OCI-LY1 (cell line): ENCODE data around the gene PLXNA3.

ENCODE experiments used
- H2AFZ ChIP-seq: fragments of 200-600 bp; sonication (generic), shearing (Covaris generic); 2 replicates; pipeline ENCODE4 v1.6.0; 2014; ENCODE audit warnings: antibody characterized with exemption, mild to moderate bottlenecking, low read length
- H3F3A ChIP-seq: fragments of 200-600 bp; sonication (generic), shearing (Covaris generic); 2 replicates; pipeline ENCODE4 v1.6.0; 2014; ENCODE audit warnings: mild to moderate bottlenecking, antibody characterized with exemption, low read length, moderate library complexity; ENCODE audit not compliant: insufficient read depth
- H3K27ac ChIP-seq: fragments of 200-600 bp; sonication (generic); 2 replicates; pipeline ENCODE4 v1.5.1; 2014; ENCODE audit warnings: low read length, mixed run types, mild to moderate bottlenecking, low read depth; ENCODE audit not compliant: poor library complexity, severe bottlenecking
- H3K27me3 ChIP-seq: fragments of 200-600 bp; sonication (generic); 2 replicates; pipeline ENCODE4 v1.6.0; 2014; ENCODE audit warnings: antibody characterized with exemption, mild to moderate bottlenecking, low read length, moderate library complexity; ENCODE audit not compliant: insufficient read depth
- H3K36me3 ChIP-seq: fragments of 200-600 bp; sonication (generic); 2 replicates; pipeline ENCODE4 v1.6.1; 2014; ENCODE audit warnings: mild to moderate bottlenecking, antibody characterized with exemption, low read length, moderate library complexity, mixed read lengths; ENCODE audit not compliant: insufficient read depth
- H3K4me1 ChIP-seq: fragments of 200-600 bp; sonication (generic); 2 replicates; pipeline ENCODE4 v1.5.1; 2014; ENCODE audit warnings: mild to moderate bottlenecking, low read length, moderate library complexity; ENCODE audit not compliant: insufficient read depth, severe bottlenecking
- H3K4me2 ChIP-seq: fragments of 200-600 bp; sonication (generic), shearing (Covaris generic); 2 replicates; pipeline ENCODE4 v1.6.1; 2014; ENCODE audit warnings: low read length
- H3K4me3 ChIP-seq: fragments of 200-600 bp; sonication (generic); 2 replicates; pipeline ENCODE4 v1.5.1; 2014; ENCODE audit warnings: low read length, low read depth, mild to moderate bottlenecking, mixed read lengths; ENCODE audit not compliant: poor library complexity, severe bottlenecking
- H3K79me2 ChIP-seq: fragments of 200-600 bp; shearing (Covaris generic); 2 replicates; pipeline ENCODE4 v1.6.1; 2016; ENCODE audit warnings: mixed run types, low read length, mixed read lengths; ENCODE audit not compliant: insufficient read depth
- H3K9ac ChIP-seq: fragments of 200-600 bp; sonication (generic), shearing (Covaris generic); 2 replicates; pipeline ENCODE4 v1.6.1; 2014; ENCODE audit warnings: mild to moderate bottlenecking, low read length, mixed read lengths
- H3K9me2 ChIP-seq: fragments of 200-600 bp; sonication (generic), shearing (Covaris generic); 2 replicates; pipeline ENCODE4 v1.6.1; 2014; ENCODE audit warnings: low read depth, mild to moderate bottlenecking, low read length, mixed read lengths
- H3K9me3 ChIP-seq: fragments of 200-600 bp; shearing (Covaris generic); 2 replicates; pipeline ENCODE4 v1.6.1; 2014; ENCODE audit warnings: low read length, mixed read lengths
- H4K20me1 ChIP-seq: fragments of 200-600 bp; sonication (generic), shearing (Covaris generic); 2 replicates; pipeline ENCODE4 v1.6.0; 2016; ENCODE audit warnings: mild to moderate bottlenecking, low read length; ENCODE audit not compliant: insufficient read depth
- CTCF ChIP-seq: fragments of 200-600 bp; sonication (generic), shearing (Covaris generic); IDR thresholded peaks from 2 replicates; pipeline ENCODE4 v1.5.1; 2017; ENCODE audit warnings: mild to moderate bottlenecking, antibody characterized with exemption, low read length, moderate library complexity, mixed read lengths
- EZH2 ChIP-seq: fragments of 200-600 bp; sonication (generic), shearing (Covaris generic); IDR thresholded peaks from 2 replicates; pipeline ENCODE4 v1.8.0; 2017; ENCODE audit warnings: borderline replicate concordance, mixed run types, mild to moderate bottlenecking, antibody characterized with exemption, low read length, moderate library complexity, mixed read lengths

The PLXNA3 gene

GRCh38 chrX:154417157-154417556 lies 40.9 kb upstream of the PLXNA3 start:
- no peaks in the 10 kb centered on the region for H4K20me1 ChIP-seq
- no peak overlapping the region for H3K9ac ChIP-seq
- H3F3A ChIP-seq, result no peaks in the 10 kb centered on the region
- H3K27me3 ChIP-seq, result no peaks in the 10 kb centered on the region
- H3K4me1 ChIP-seq, result peaks cover 6% of the 10 kb centered on the region
- TF ChIP-seq EZH2, result no peak
- TF ChIP-seq CTCF, result no peak
- H2AFZ ChIP-seq, result no peak overlapping the region
- H3K9me2 ChIP-seq, result no peaks in the 10 kb centered on the region
- no peaks in the 10 kb centered on the region for H3K9me3 ChIP-seq
- no peaks in the 10 kb centered on the region for H3K79me2 ChIP-seq
- H3K27ac ChIP-seq, result no peak overlapping the region
- H3K36me3 ChIP-seq, result no peaks in the 10 kb centered on the region
- H3K4me3 ChIP-seq, result no peak overlapping the region
- no peak overlapping the region for H3K4me2 ChIP-seq

- H3K4me2 ChIP-seq, result no peak overlapping the region
- no peak overlapping the region for H3K4me3 ChIP-seq
- H3K9ac ChIP-seq, result no peak overlapping the region
- H3K36me3 ChIP-seq, result no peaks in the 10 kb centered on the region
- TF ChIP-seq EZH2, result no peak
- TF ChIP-seq CTCF, result no peak
- H3K27ac ChIP-seq, result no peak overlapping the region
- no peaks in the 10 kb centered on the region for H3F3A ChIP-seq
- H3K4me1 ChIP-seq, result no peaks in the 10 kb centered on the region
- no peaks in the 10 kb centered on the region for H3K9me2 ChIP-seq
- no peaks in the 10 kb centered on the region for H3K9me3 ChIP-seq
- H3K27me3 ChIP-seq, result no peaks in the 10 kb centered on the region
- H2AFZ ChIP-seq, result no peak overlapping the region
- H3K79me2 ChIP-seq, result no peaks in the 10 kb centered on the region
- no peaks in the 10 kb centered on the region for H4K20me1 ChIP-seq
Measured at GRCh38 chrX:154419189-154419588, 38.9 kb upstream of the PLXNA3 start.

GRCh38 chrX:154419688-154420401 lies 38.2 kb upstream of the PLXNA3 start:
- H3K79me2 ChIP-seq, result no peaks in the 10 kb centered on the region
- no peak overlapping the region for H3K9ac ChIP-seq
- H3K9me3 ChIP-seq, result no peaks in the 10 kb centered on the region
- no peaks in the 10 kb centered on the region for H3K4me1 ChIP-seq
- H3K4me2 ChIP-seq, result no peak overlapping the region
- no peak overlapping the region for H3K4me3 ChIP-seq
- H3F3A ChIP-seq, result no peaks in the 10 kb centered on the region
- H3K27me3 ChIP-seq, result no peaks in the 10 kb centered on the region
- H2AFZ ChIP-seq, result no peak overlapping the region
- no peaks in the 10 kb centered on the region for H3K36me3 ChIP-seq
- no peaks in the 10 kb centered on the region for H4K20me1 ChIP-seq
- no peak overlapping the region for H3K27ac ChIP-seq
- H3K9me2 ChIP-seq, result no peaks in the 10 kb centered on the region
- TF ChIP-seq EZH2, result no peak

- H4K20me1 ChIP-seq, result no peaks in the 10 kb centered on the region
- H3K27me3 ChIP-seq, result no peaks in the 10 kb centered on the region
- no peaks in the 10 kb centered on the region for H3K79me2 ChIP-seq
- no peaks in the 10 kb centered on the region for H3K36me3 ChIP-seq
- no peaks in the 10 kb centered on the region for H3K9me3 ChIP-seq
- no peak overlapping the region for H3K27ac ChIP-seq
- no peaks in the 10 kb centered on the region for H3F3A ChIP-seq
- H3K4me2 ChIP-seq, result no peak overlapping the region
- no peaks in the 10 kb centered on the region for H3K9me2 ChIP-seq
- H3K9ac ChIP-seq, result no peak overlapping the region
- no peak overlapping the region for H3K4me3 ChIP-seq
- H3K4me1 ChIP-seq, result no peaks in the 10 kb centered on the region
- H2AFZ ChIP-seq, result no peak overlapping the region
- TF ChIP-seq CTCF (no peak), EZH2 (no peak)
Measured at GRCh38 chrX:154420402-154420756, 37.7 kb upstream of the PLXNA3 start.
